DND-41 (cell line): ENCODE data around the gene PAPLN.
"Not testable (repeated sequence)": the region's sequence is repeated elsewhere in the genome, so short reads cannot be mapped to it uniquely, and the experiment has no call there.

ENCODE experiments used
- ATAC-seq: fragments of 200-7000 bp; cut with Tn5 transposase; 3 replicates; pipeline ENCODE4 v1.9.1; 2021; ENCODE audit warnings: low read depth; ENCODE audit not compliant: insufficient read depth
- DNase-seq: peaks from one replicate; pipeline ENCODE4 v3.0.0-alpha.2; 2020
- H2AFZ ChIP-seq: 2 replicates; pipeline ENCODE4 v1.6.0; 2012; ENCODE audit warnings: low read depth, low read length
- H3K27ac ChIP-seq: 2 replicates; pipeline ENCODE4 v1.5.1; 2012; ENCODE audit warnings: low read length, inconsistent platforms
- H3K27me3 ChIP-seq: fragments of 200-600 bp; sonication (generic); 2 replicates; pipeline ENCODE4 v1.6.0; 2012; ENCODE audit warnings: low read length, mild to moderate bottlenecking, inconsistent platforms; ENCODE audit not compliant: insufficient read depth, poor library complexity
- H3K36me3 ChIP-seq: 2 replicates; pipeline ENCODE4 v1.5.1; 2012; ENCODE audit warnings: low read length, inconsistent platforms; ENCODE audit not compliant: insufficient read depth
- H3K4me1 ChIP-seq: 2 replicates; pipeline ENCODE4 v1.5.1; 2012; ENCODE audit warnings: mild to moderate bottlenecking, low read length; ENCODE audit not compliant: insufficient read depth
- H3K4me2 ChIP-seq: 2 replicates; pipeline ENCODE4 v1.6.0; 2012; ENCODE audit warnings: mild to moderate bottlenecking, moderate library complexity, low read length, inconsistent platforms; ENCODE audit not compliant: insufficient read depth
- H3K4me3 ChIP-seq, 2 experiments: fragments of 200-600 bp in 1 of 2; shearing (Covaris generic) in 1 of 2; 2 replicates each; pipeline ENCODE4 v1.5.1; 2012 to 2016; ENCODE audit warnings: inconsistent platforms in 2 of 2, low read length in 2 of 2, mild to moderate bottlenecking in 2 of 2, low read depth in 1 of 2, moderate library complexity in 1 of 2
- H3K79me2 ChIP-seq: 2 replicates; pipeline ENCODE4 v1.6.0; 2012; ENCODE audit warnings: low read length, inconsistent platforms; ENCODE audit not compliant: insufficient read depth
- H3K9ac ChIP-seq: 2 replicates; pipeline ENCODE4 v1.6.0; 2012; ENCODE audit warnings: low read depth, mild to moderate bottlenecking, inconsistent platforms, low read length, moderate library complexity
- H3K9me3 ChIP-seq: 2 replicates; pipeline ENCODE4 v1.5.1; 2012; ENCODE audit warnings: low read length, moderate library complexity, mild to moderate bottlenecking, inconsistent platforms; ENCODE audit not compliant: insufficient read depth, severe bottlenecking
- H4K20me1 ChIP-seq: 2 replicates; pipeline ENCODE4 v1.6.0; 2012; ENCODE audit warnings: low read length; ENCODE audit not compliant: insufficient read depth
- CTCF ChIP-seq: IDR thresholded peaks from 2 replicates; pipeline ENCODE4 v1.5.1; 2012; ENCODE audit warnings: borderline replicate concordance, low read length, moderate library complexity, mild to moderate bottlenecking; ENCODE audit not compliant: poor library complexity, severe bottlenecking; ENCODE audit errors: extremely low read depth
- EZH2 ChIP-seq: IDR thresholded peaks from 3 replicates; pipeline ENCODE4 v1.6.1; 2012; ENCODE audit warnings: borderline replicate concordance, low read depth, mild to moderate bottlenecking, moderate library complexity, low read length, inconsistent platforms; ENCODE audit not compliant: severe bottlenecking

Gene PAPLN

GRCh38 chr14:73307261-73307660, 70.0 kb downstream of the PAPLN start:
- Histone ChIP-seq H3K27me3 (no peaks in the 10 kb centered on the region), H3K4me3 (no peak overlapping the region), H2AFZ (no peak overlapping the region), H3K4me1 (no peaks in the 10 kb centered on the region), H3K9ac (no peak overlapping the region), H3K4me2 (no peak overlapping the region), H3K9me3 (no peaks in the 10 kb centered on the region), H4K20me1 (0 out of 2 replicates have a peak, but pooled peaks cover 1% of the 10 kb centered on the region), H3K36me3 (no peaks in the 10 kb centered on the region), H3K79me2 (no peaks in the 10 kb centered on the region), H3K27ac (no peak overlapping the region)
- DNase-seq (no peak), ATAC-seq (no peak)
- TF ChIP-seq EZH2, result no peak

- H3K9me3 ChIP-seq, H3K27me3 ChIP-seq, ATAC-seq, H4K20me1 ChIP-seq, H3K79me2 ChIP-seq, H3K4me1 ChIP-seq, H3K36me3 ChIP-seq, H3K4me3 ChIP-seq, H3K27ac ChIP-seq, H3K4me2 ChIP-seq, DNase-seq, H3K9ac ChIP-seq, H2AFZ ChIP-seq: not testable (repeated sequence)
Measured at GRCh38 chr14:73309207-73309606, 71.9 kb downstream of the PAPLN start.

- Histone ChIP-seq H3K9ac (no peak overlapping the region), H3K4me3 (no peak overlapping the region), H3K4me2 (no peak overlapping the region), H3K27ac (no peak overlapping the region), H4K20me1 (0 out of 2 replicates have a peak, but pooled peaks cover 3% of the 10 kb centered on the region), H3K79me2 (no peaks in the 10 kb centered on the region), H3K27me3 (no peaks in the 10 kb centered on the region), H2AFZ (no peak overlapping the region), H3K9me3 (no peaks in the 10 kb centered on the region), H3K4me1 (peaks cover 7% of the 10 kb centered on the region), H3K36me3 (no peaks in the 10 kb centered on the region)
- no peak for TF ChIP-seq CTCF
- no peak for TF ChIP-seq EZH2
- DNase-seq, result no peak
- ATAC-seq, result no peak
Measured at GRCh38 chr14:73311708-73312030, 74.4 kb downstream of the PAPLN start.

- Histone ChIP-seq H3K4me3 (no peak overlapping the region), H2AFZ (no peak overlapping the region), H3K79me2 (no peaks in the 10 kb centered on the region), H4K20me1 (0 out of 2 replicates have a peak, but pooled peaks cover 3% of the 10 kb centered on the region), H3K9ac (no peak overlapping the region), H3K4me1 (peaks cover 7% of the 10 kb centered on the region), H3K27me3 (no peaks in the 10 kb centered on the region), H3K4me2 (no peak overlapping the region), H3K36me3 (no peaks in the 10 kb centered on the region), H3K27ac (no peak overlapping the region), H3K9me3 (no peaks in the 10 kb centered on the region)
- TF ChIP-seq CTCF (no peak), EZH2 (no peak)
- DNase-seq (peak; percentile 32), ATAC-seq (peak; percentile 66)
Measured at GRCh38 chr14:73312687-73313086, 75.4 kb downstream of the PAPLN start.
